ENCODE results near the gene LIN37.
"Not testable (repeated sequence)": the region's sequence is repeated elsewhere in the genome, so short reads cannot be mapped to it uniquely, and the experiment has no call there.

LIN37 gene

DNA sequence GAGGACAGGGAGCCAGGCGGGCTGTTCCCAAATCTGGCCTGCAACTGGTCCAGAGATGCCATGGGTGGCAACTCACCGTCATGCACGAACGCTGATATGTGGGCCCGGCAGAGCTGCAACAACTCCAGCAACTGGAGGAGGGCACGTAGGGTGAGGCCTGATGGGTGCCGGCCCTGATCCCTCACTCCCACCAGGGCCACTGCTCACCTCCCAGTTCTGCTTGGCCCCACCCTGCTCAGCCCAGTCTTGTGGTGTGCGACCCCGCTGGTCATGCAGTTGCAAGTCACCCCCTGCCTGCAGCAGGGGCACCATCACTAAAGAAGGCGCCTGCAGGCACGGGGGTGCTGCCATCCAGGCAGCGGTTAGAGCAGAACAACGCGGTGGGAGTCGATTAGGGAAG lies 43.9 kb downstream of the LIN37 start:
- DNase-seq: no peak

GRCh38 chr19:35792888-35793287 lies 44.5 kb downstream of the LIN37 start:
- no peak for DNase-seq

- no peak for DNase-seq
Observed at GRCh38 chr19:35793381-35794165, 45.2 kb downstream of the LIN37 start.

DNA sequence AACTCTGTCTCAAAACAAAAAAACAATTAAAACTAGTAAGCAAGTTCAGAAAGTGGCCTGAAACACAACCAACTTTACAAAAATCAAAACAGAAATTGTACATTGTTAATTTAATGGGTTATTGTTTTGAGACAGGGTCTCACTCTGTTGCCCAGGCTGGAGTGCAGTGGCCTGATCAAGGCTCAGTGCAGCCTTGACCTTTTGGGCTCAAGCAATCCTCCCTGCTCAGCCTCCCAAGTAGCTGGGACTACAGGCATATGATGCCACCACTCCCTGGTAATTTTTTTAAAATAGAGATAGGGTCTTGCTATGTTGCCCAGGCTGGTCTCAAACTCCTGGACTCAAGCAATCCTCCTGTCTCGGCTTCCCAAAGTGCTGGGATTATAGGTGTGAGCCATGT lies 47.2 kb downstream of the LIN37 start:
- DNase-seq: not testable (repeated sequence)

- DNase-seq: no peak
Observed at GRCh38 chr19:35796645-35797542, 48.5 kb downstream of the LIN37 start.

GRCh38 chr19:35797663-35798062 lies 49.3 kb downstream of the LIN37 start:
- DNase-seq: no peak

- no peak for DNase-seq
Observed at GRCh38 chr19:35801828-35802227, 53.5 kb downstream of the LIN37 start.
